Right lung (tissue), 5 donors: ENCODE measurements around the gene UVRAG. TPM values are rescaled to one million over a fixed set of nuclear protein-coding genes. Genes with fewer than 3 reads are reported as not detected.

ENCODE experiments used
- DNase-seq, 2 donors: peaks; one replicate each; pipeline ENCODE4 v3.0.0-alpha.2; 2013
- polyA plus RNA-seq, 5 donors: library from polyadenylated mRNA; unstranded; fragments of 120-200 nt; gene quantifications; one replicate each; pipeline versions ENCODE4 v1.2.1 to v1.2.3, GENCODE V29; 2013; ENCODE audit warnings: inconsistent platforms in 1 of 5, low replicate concordance in 1 of 5; ENCODE audit not compliant: insufficient read length in 5 of 5, insufficient read depth in 1 of 5

The UVRAG gene
- polyA plus RNA-seq, 5 donors, result 19.0 to 25.0 (median 21.4) TPM

GRCh38 chr11:76147106-76147740 lies 332.2 kb downstream of the UVRAG start:
- DNase-seq, result no peak

DNA sequence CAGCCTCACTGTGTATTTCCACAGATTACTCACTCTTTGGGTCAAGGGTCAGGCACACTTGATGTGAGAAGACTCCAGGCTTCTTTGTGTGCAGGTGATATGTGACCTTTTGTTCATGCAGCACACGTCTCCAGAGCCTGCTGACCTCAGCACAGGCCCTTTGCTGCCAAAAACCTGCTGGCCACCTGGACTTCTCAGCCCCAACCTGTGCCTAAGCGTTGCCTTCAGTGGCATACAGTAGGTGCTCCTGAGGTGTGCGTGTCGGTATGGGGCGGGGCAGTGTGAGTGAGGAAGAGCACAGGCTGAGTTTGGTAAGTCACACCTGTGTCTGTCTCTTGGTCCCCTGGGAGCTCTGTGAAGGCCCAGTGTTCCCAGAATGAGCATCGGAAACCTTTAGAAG lies 333.2 kb downstream of the UVRAG start:
- DNase-seq, result no peak

DNA sequence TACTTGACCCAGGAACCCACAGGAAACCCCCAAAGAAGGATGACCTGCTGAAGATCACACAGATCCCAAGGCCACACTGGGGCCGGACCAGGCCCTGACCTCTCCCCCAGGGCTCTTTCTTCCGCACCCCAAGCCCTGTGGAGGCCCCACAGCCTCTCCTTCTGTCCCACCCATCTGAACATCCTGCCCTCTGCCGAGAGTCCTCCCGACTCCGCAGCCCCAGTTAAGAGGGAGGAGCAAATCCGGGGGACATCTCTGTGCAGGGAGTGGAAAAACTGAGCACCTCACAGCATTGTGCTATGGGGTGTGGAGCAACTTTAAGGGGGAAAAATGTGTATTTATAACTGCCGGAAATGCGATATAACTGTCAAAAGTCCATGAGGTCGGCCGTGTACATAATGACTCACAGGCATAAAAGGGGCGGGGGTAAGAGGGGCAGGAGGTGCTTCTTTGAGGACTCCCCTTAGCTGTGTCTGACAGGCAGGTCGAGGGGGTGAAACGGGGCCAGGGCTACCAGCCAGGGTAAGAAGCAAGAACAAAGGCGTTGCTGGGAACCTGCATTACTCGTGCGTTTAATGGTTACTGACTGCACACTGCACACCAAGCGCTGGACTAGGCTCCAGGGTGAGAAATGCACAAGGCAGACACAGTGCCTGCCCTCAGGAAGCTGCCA lies 334.1 kb downstream of the UVRAG start:
- DNase-seq, result no peak

- no peak for DNase-seq
Observed at GRCh38 chr11:76149713-76150112, 334.7 kb downstream of the UVRAG start.

GRCh38 chr11:76150141-76150540 lies 335.1 kb downstream of the UVRAG start:
- no peak for DNase-seq

DNA sequence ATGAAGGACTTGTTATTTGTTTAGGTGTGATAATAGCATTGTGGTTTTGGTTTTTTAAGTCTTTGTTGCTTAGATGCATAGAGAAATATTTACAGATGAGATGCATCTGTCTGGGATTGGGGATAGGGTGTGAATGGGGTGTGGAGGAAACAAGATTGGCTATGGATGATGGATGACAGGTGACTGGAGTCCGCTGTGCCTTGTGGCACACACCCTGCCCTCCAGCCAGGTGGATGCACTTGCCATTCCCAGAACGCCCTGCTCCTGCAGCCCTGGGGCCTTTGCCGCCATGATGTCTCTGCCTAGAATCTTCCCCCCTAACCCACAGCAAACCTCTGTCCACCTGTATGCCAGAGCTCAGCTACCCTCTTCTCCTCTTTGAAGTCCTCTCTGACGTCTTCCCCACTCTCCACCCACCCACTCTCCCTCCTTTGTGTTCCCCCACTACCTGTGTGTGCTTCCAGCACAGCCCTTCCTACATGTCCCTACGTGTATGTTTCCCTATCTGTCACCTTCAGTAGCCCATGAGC lies 336.6 kb downstream of the UVRAG start:
- DNase-seq, result no peak

DNA sequence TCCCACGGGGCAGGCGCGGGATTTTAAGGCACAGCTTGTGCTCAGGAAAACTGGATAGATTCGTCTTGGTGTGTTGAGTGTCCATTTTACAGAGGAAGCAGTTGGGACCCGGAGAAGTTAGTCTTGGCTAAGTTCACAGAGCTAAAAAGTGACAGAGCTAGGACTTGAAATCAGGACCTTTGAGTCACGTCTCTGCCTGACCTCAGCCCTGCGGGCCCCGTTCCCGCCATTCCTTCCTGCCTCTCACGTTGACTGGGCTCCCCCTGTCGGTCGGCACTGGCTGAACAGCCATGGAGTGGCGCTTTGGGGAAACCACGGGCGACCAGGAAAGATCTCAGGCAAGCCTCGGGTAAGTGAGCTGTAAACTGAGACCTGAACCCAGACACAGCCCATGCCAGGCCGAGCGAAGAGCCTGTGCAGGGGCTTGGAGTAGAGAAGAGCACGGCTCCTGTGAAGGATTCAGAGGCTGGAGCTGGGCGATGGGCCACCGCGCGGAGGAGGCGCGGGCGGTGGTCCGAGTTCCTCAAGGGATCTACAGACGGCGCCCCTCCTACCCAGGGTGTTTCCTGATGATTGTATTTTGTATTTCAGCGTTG lies 337.2 kb downstream of the UVRAG start:
- DNase-seq, result peak; percentile 67 to 68

GRCh38 chr11:76152741-76153570 lies 337.9 kb downstream of the UVRAG start:
- DNase-seq, result no peak

- DNase-seq, result no peak
Observed at GRCh38 chr11:76153571-76153923, 338.5 kb downstream of the UVRAG start.

- DNase-seq, result no peak
Observed at GRCh38 chr11:76155500-76156227, 340.7 kb downstream of the UVRAG start.

- DNase-seq, result no peak
Observed at GRCh38 chr11:76156971-76157427, 342.0 kb downstream of the UVRAG start.

DNA sequence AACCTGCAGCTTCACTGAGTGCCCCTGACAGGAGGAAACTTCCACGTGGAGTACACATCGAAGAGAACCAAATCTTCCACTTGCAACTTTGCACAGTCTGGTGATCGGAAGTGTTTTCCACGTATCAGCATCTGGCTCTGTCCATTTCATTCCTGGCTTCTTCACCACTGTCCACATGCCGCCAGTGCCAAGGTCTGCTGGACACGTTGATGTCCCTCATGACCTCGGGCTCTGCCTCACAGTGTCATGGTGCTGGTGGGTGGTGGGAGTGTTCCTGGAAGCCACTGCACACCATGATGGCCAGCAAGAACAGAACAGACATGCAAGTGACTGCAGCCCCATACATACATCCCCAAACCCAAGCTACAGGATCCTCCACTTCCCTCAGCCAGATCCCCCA lies 342.9 kb downstream of the UVRAG start:
- no peak for DNase-seq

DNA sequence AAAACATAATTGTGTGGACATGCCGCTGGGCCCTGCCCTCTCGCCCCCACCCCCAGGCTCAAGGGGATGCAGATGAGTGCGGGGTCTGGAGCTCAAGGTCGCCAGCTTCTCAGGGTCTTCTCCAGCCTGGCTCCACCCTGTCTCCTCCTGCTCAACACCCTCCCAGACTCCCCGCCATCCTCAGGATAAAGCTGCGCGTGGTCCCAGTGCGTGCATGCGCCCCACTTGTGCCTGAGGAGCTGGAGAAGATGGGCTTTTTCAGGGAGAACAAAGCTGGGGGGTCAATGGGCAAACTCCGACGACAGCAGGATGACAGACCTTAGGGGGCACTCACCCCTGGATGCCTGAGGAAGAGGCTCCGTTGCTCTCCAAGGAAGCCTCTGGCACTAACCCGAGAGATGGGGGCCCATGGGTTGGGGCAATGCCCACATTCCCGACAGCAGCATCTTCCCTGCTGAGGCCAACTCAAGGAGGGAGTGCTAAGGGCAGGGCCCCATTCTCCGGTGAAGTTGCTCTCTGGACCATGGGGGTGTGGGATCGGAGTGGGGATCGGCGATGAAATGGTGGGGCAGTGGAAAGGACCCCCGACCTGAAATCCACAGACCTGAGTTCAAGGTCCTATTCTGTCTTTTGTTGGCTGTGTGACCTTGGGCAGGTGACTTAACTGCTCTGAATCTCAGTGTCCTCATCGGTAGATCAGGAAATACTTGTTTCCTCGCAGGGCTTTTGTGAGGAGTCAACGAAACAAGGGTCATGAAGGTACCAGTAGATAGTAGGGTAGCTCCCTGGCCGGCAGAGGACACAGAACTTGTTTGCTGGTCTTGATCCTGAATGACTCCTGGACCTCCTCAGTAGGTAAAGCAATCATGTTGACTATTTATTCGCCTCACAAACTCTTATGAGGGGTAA lies 343.6 kb downstream of the UVRAG start:
- no peak for DNase-seq

DNA sequence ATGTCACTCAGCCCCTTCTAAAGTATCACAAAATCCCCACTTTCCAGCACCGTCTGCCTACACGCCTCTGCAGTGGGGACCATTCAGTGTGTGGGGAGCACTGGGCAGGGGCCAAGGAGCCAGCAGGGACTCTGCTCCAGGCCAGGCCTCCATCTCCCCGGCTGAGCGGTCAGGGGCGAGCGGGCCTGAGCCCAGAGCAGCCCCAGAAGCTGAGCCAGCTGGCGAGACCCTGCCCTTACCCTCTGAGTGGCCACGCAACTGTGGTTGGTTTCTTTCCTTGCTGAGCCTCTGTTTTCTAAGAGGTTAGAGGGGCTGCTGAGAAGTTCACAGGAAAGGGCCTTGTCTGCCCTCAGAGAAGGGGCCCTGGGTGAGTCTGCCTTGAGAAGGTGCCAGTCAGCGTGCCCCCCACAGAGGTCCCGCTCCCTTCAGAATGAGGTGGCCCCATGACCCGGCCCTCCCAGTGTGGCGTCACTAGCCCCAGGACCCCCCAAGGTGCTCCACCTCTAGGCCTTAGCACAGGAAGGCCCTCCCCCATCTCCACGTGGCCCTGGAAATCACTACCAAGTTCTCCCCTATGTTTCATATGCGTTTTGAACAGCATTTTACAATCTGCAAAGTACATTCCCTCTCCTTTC lies 344.4 kb downstream of the UVRAG start:
- no peak for DNase-seq

- no peak for DNase-seq
Observed at GRCh38 chr11:76159983-76160661, 345.1 kb downstream of the UVRAG start.

DNA sequence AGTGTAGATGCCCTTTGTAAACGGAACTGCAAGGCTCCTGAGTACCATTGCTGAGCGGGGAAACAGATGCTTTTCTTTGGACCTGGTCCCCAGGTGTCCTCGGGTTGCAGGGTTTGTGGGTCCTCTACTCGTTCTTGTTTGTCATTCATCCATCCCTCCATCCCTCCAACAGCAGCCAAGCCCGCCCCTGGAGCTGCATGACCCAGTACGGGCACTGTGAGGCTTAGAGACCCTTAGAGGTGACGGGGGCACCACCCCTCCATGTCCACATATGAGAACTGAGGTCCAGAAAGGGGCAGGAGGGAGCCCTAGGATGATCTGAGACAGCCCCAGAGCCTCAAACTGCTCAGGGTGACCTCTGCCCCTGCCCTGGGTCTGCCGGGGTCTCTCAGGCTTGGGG lies 345.8 kb downstream of the UVRAG start:
- DNase-seq, result no peak

DNA sequence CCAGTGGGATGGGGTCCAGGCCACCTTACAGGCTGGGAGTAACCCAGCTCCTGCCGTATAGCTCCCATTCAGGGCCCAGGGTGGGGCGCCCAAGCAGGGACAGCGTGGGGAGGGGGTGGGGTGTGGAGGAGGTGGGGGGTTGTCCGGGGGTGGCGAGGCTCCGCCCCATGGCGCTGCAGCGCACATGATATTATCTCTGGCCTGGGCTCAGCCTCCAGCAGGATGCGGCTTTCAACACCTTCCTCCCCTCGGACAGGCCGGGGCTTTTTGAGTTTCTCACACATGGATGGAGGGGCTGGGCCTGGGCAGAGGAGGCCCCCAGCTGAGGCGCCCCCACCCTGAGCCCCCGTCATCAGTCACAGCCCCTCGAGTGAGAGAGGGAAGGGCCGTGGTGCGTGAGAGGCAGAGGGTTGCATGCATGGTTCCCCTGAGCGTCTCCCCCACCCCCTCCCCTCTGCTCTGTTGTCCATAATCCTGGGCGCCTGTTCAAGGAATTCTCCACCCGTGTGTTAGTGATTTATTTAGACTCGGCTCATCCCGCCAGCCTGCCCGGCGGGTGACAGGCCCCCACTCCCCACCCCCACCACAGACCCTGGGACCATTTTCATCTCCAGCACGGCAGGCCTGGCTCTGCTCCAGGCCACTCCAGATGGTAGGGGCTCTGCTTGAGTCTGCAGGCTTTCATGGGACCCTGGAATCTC lies 346.4 kb downstream of the UVRAG start:
- peak; percentile 47 to 56 for DNase-seq
